GM06990 (cell line): ENCODE measurements around the gene ABLIM1.

Experiments
- DNase-seq: peaks from one replicate; pipeline ENCODE4 v3.0.0-alpha.2; 2011; ENCODE audit not compliant: insufficient read length; ENCODE audit errors: extremely low read depth
- H3K27me3 ChIP-seq: replicated peaks from 2 replicates; pipeline ENCODE4 v1.6.0; 2011; ENCODE audit warnings: low read length; ENCODE audit not compliant: control insufficient read depth, insufficient read depth
- H3K36me3 ChIP-seq: 2 replicates; pipeline ENCODE4 v1.5.1; 2011; ENCODE audit warnings: low read length; ENCODE audit not compliant: control insufficient read depth, insufficient read depth
- H3K4me3 ChIP-seq: replicated peaks from 2 replicates; pipeline ENCODE4 v1.5.1; 2011; ENCODE audit warnings: low read depth, mild to moderate bottlenecking, control low read depth, low read length
- TF ChIP-seq, protein P1 (sequence below): IDR thresholded peaks from 2 replicates; pipeline ENCODE4 v1.5.1; 2011; ENCODE audit warnings: low read length, control low read depth, mild to moderate bottlenecking, inconsistent platforms; ENCODE audit not compliant: insufficient read depth, poor library complexity, severe bottlenecking

ABLIM1 gene

DNA sequence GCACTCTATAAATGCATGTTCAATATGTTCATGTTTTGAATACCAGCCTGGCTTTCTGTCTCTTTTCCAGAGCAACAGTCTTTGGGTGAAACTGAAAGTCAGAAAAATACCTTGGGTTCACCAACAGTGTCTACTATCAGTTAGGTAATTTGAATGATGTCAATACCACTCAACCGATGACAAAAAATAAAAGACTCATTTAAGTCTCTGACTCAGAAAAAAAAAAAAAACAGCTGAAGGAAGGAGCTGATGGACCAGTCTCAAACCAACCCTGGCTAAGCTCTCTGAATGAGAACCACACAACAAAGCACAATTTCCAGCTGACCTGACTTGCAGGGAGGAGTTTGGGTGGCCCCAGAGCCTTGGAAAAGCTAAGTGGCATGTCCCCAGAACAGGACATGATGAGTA is 42.5 kb downstream of the ABLIM1 start:
- no peaks in the 10 kb centered on the region; the same call in 1 of the 2 replicates for H3K27me3 ChIP-seq
- TF ChIP-seq, protein P1, sequence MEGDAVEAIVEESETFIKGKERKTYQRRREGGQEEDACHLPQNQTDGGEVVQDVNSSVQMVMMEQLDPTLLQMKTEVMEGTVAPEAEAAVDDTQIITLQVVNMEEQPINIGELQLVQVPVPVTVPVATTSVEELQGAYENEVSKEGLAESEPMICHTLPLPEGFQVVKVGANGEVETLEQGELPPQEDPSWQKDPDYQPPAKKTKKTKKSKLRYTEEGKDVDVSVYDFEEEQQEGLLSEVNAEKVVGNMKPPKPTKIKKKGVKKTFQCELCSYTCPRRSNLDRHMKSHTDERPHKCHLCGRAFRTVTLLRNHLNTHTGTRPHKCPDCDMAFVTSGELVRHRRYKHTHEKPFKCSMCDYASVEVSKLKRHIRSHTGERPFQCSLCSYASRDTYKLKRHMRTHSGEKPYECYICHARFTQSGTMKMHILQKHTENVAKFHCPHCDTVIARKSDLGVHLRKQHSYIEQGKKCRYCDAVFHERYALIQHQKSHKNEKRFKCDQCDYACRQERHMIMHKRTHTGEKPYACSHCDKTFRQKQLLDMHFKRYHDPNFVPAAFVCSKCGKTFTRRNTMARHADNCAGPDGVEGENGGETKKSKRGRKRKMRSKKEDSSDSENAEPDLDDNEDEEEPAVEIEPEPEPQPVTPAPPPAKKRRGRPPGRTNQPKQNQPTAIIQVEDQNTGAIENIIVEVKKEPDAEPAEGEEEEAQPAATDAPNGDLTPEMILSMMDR, result no peak

DNA sequence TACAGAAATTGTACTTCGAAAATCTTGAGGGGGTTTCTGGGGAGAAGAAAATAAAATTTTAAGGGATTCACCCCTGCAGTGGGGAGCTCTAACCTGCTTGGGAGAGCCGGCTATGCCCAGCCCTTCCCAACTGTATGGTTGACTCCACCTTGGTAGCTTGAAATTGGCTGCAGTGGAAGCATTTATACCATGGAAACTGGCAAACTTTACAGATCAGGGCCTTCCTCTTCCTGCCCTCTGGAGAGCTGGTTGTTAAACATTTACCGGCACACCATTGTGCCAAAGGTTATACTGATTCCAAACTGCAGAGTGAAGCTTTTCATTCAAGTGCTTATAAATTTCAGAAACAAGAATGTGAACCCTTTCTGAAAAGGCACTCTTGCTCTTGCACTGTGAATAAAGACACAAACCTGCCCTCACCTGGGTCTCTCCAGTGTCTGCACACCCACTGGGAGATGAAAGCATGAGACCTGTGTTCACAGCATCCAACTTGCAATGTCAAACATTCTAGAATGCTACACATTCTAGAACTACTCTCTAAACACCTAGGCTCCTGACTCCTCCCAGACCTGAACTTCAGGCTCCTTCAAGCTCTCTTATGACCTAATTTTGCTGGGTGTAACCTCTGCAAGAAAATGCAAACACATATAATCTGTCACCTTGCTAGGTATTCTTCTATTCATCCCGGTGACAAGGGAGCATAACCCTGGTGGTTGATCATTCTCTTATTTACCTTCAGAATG is 44.7 kb downstream of the ABLIM1 start:
- TF ChIP-seq, protein P1, result no peak
- Histone ChIP-seq H3K4me3 (no peak overlapping the region), H3K27me3 (no peaks in the 10 kb centered on the region), H3K36me3 (no peaks in the 10 kb centered on the region)
- no peak for DNase-seq

More for the DNA sequence above, 42.5 kb downstream of the ABLIM1 start:
- Histone ChIP-seq H3K4me3 (no peak overlapping the region), H3K36me3 (no peaks in the 10 kb centered on the region)
- peak; percentile 26 for DNase-seq

DNA sequence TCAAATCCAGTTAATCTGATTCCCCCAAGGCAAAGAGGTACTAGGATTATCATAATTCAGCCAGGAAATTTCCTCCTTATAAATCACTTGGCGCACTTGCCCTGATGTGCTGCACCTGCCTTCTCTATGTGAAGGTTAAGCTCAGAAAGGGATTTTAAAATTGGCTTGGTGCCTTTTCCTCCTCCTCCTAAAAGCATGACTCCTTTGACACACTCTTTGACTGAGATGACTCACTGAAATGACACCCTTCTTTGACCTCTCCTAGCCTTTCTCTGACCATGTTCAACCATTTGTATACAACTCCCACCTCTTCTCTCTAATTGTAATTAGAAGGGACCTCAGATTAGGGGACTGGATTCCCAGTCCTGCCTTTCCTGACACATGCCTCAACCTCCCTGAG is 46.5 kb downstream of the ABLIM1 start:
- no peaks in the 10 kb centered on the region for H3K27me3 ChIP-seq
- no peak overlapping the region for H3K4me3 ChIP-seq
- TF ChIP-seq, protein P1, result no peak
- H3K36me3 ChIP-seq, result no peaks in the 10 kb centered on the region
- DNase-seq, result no peak

DNA sequence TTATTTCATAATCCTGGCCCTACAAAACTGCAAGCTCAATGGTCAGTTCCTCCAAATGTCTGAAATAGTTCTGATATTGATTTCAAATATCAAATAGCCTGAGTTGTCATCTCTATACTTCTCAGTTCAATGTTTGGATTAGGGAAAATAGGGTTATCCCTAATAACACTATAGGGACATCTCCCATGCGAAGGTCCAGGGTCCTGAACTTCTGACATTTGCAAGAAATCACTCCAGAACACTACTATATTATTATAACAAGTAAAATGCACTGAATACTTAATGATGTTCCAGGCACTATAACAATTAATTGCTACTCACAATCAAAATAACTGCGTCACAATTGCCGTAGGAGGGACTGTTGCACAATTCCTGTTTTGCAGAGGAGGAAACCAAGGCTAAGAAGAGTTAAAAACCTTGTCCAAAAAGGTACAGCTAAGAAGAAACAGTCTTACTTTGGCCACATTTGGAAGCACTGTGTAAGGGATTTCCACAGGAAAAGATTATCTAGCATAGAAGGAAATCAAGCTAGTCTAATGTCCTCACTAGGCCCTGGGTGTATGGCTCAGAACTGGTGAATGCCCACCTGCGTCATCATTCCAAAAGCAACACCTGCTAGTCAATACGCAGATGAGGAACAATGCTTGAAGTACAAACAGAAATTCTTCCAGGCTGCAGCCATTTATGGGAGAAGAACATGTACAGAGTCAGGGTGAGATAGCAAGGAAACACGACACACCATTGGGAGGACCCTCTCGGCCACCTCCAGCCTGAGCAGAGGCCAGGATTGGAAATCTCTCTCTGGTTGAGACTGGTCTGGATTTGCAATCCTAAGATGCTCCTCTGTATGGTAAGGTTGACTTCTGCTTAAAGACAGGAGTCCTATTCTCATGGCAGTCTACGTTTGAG is 48.3 kb downstream of the ABLIM1 start:
- TF ChIP-seq, protein P1, result no peak
- no peak for DNase-seq
- Histone ChIP-seq H3K4me3 (no peak overlapping the region), H3K36me3 (no peaks in the 10 kb centered on the region), H3K27me3 (no peaks in the 10 kb centered on the region)

DNA sequence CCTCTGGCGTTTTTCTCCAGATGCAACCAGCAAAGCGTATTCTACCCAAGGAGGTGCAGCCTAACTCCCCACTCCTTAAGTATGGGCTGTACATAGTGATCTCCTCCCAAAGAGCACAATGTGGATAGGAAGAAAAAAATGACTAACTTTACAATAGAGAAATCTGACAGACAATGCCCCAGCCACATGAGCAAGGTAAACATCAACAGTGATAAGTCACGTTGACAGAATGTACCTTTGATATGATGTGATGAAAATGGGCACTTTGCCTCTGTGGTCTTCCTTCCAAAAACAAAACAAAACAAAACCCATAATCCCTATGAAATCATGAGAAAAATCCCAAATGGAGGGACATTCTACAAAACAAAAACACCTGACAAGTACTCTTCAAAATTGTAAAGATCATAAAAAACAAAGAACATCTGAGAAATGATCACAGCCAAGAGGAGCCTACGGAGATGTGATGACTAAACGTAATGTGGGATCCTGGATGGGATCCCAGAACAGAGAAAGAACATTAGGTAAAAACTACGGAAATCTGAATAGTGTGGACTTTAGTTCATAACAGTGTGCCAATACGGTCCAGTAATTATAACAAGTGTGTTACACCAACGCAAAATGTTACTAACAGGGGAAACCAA is 50.6 kb downstream of the ABLIM1 start:
- TF ChIP-seq, protein P1, result no peak
- Histone ChIP-seq H3K36me3 (no peaks in the 10 kb centered on the region), H3K27me3 (no peaks in the 10 kb centered on the region), H3K4me3 (no peak overlapping the region)
- no peak for DNase-seq
